HG02678 (cell line): Measurements from ENCODE around the gene LYZ.

Source experiments
- ATAC-seq: cut with Tn5 transposase; IDR thresholded peaks from one replicate; pipeline ENCODE4 v1.9.1; 2021; ENCODE audit warnings: mild to moderate bottlenecking, moderate library complexity; ENCODE audit not compliant: unreplicated experiment

LYZ gene

GRCh38 chr12:69338120-69338859 is 9.9 kb upstream of the LYZ start:
- ATAC-seq, result no peak

GRCh38 chr12:69338936-69339335 is 9.2 kb upstream of the LYZ start:
- ATAC-seq, result no peak

- no peak for ATAC-seq
These were observed 8.2 kb upstream of the LYZ start for GRCh38 chr12:69339999-69340398.

- ATAC-seq, result no peak
These were observed 6.9 kb upstream of the LYZ start for GRCh38 chr12:69341328-69341727.

GRCh38 chr12:69342421-69342820 is 5.8 kb upstream of the LYZ start:
- no peak for ATAC-seq

GRCh38 chr12:69343357-69343756 is 4.8 kb upstream of the LYZ start:
- ATAC-seq, result no peak

GRCh38 chr12:69343885-69344612 is 4.1 kb upstream of the LYZ start:
- no peak for ATAC-seq

- no peak for ATAC-seq
These were observed 3.1 kb upstream of the LYZ start for GRCh38 chr12:69345077-69345476.

- no peak for ATAC-seq
These were observed 2.4 kb upstream of the LYZ start for GRCh38 chr12:69345742-69346141.

GRCh38 chr12:69350002-69350626 is 1.9 kb downstream of the LYZ start:
- ATAC-seq, result no peak

GRCh38 chr12:69350777-69351176 is 2.6 kb downstream of the LYZ start:
- ATAC-seq, result no peak

GRCh38 chr12:69351462-69352236 is 3.5 kb downstream of the LYZ start:
- no peak for ATAC-seq

- no peak for ATAC-seq
These were observed 4.7 kb downstream of the LYZ start for GRCh38 chr12:69352904-69353303.

- no peak for ATAC-seq
These were observed 6.0 kb downstream of the LYZ start for GRCh38 chr12:69354172-69354555.

- no peak for ATAC-seq
These were observed 6.5 kb downstream of the LYZ start for GRCh38 chr12:69354556-69355187.

- ATAC-seq, result no peak
These were observed 7.3 kb downstream of the LYZ start for GRCh38 chr12:69355363-69356028.

GRCh38 chr12:69359531-69360347 is 11.6 kb downstream of the LYZ start, which contains the start of gene YEATS4:
Gene YEATS4 (plus strand): TSS chr12:69359743. CDS start chr12:69359973, 230 bp downstream.
- ATAC-seq, result peak; percentile 87

GRCh38 chr12:69360348-69360672 is 12.1 kb downstream of the LYZ start:
- ATAC-seq, result no peak

- no peak for ATAC-seq
These were observed 18.6 kb downstream of the LYZ start for GRCh38 chr12:69366796-69367195.
